Stimulated activated naive CD4-positive, alpha-beta T cell (primary cell): ENCODE measurements around the gene DDI1.

Experiments
- DNase-seq, 6 experiments: peaks; one replicate each; lab custom pipeline; 2025; lab: John Stamatoyannopoulos, UW

The DDI1 gene

GRCh38 chr11:104036588-104036987 is at the start of gene DDI1:
Gene DDI1, plus strand, starts transcription at chr11:104036640. Its CDS starts 183 bp downstream, at chr11:104036823.
- no peak for DNase-seq

- no peak for DNase-seq
These were observed 48.5 kb upstream of the DDI1 start for GRCh38 chr11:103987629-103988594.

- no peak for DNase-seq
These were observed 47.9 kb upstream of the DDI1 start for GRCh38 chr11:103988595-103988969.

DNA sequence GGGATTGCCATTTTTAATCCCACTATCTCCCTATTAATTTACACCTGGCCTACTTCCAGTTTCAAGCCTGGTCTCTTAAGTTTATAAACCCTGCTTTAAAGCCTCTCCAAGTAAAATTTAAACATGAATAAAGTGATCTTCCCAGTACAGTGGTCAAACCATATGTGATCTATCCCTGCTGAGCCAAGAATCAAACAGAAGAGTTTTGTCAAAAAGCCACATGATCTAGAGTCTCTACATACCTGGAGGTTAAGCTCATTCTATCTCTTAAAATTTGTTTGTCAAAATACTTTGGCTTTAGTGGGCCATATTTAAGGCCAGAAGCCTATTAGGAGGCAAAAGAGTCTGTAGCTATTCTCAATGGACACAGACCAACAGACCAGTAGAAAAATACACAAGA is 42.9 kb upstream of the DDI1 start:
- no peak for DNase-seq

GRCh38 chr11:103994094-103994493 is 42.3 kb upstream of the DDI1 start:
- no peak for DNase-seq

GRCh38 chr11:103994518-103994917 is 41.9 kb upstream of the DDI1 start:
- no peak for DNase-seq

DNA sequence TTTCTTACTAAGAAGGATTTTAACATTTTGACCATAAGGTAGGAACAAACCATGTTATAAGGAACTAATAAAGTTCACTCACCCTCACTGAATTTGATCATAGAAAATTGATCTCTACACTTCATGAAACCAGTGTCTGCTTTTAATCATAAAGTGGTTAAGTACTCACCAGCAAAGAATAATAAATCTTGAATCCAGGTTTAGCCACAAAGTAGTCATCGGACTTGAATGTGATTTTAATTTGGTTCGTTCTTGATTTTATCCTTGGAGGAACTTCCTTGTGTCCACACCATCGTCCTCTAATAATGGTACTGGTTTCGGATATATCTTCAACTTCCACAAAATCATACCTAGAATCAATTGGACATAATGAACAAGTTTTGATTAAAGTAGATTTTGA is 40.5 kb upstream of the DDI1 start:
- no peak for DNase-seq

GRCh38 chr11:103997082-103997481 is 39.4 kb upstream of the DDI1 start:
- DNase-seq = no peak

DNA sequence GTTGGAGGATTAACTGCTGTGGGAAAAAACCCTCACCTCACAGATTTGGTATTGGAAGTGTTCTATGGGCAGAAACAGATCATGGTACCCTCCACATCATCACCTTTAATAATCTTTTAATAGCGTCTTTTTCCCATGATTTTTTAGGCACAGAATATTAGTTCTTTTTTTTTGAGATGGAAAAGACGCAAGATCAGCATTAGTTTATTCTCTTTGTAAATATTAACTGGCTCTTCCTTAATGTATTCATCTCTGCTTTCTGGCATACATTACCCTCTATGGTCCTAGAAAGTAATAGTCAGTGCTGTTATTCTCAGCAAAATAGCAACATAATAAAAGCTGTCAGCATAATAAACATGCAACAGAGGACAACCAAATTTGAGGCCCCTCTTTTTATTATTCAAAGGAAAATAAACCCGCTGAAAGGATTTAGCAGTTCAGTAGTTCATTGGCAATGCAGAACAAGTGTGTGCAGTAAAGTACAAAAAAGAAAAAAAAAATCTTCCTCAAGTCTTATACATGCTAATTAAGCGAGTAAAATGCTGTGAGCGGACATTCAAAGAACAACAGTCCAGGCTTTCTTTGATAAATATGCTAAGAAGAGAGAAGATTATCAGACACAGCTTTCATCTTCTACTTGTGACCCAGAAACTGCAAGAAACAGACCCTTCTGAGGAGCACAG is 37.5 kb upstream of the DDI1 start:
- DNase-seq = no peak

- DNase-seq = no peak
These were observed 35.6 kb upstream of the DDI1 start for GRCh38 chr11:104000798-104001197.

DNA sequence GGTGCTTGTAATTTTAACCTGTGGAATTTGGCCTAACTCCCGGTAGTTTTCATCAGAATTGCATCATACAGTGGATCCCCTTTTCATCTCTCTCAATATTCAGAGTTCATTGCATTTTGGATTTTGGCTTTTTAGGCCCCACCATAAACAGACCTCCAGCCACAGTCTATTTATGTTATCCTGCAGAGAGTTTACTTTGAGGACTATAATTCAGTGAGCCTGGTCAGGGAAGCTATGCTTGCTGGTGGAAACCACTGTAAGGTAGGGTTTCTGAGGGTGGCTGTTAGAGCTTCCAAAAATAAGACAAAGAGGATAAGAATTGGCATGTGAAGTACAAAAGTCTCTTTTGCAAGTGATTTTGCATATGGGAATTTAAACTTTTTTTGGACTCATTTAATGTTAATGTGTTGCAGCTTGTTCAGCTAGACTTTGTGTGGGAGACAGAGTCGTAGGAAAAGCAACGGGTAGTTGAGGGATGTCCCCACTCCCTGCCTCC is 34.8 kb upstream of the DDI1 start:
- no peak for DNase-seq

DNA sequence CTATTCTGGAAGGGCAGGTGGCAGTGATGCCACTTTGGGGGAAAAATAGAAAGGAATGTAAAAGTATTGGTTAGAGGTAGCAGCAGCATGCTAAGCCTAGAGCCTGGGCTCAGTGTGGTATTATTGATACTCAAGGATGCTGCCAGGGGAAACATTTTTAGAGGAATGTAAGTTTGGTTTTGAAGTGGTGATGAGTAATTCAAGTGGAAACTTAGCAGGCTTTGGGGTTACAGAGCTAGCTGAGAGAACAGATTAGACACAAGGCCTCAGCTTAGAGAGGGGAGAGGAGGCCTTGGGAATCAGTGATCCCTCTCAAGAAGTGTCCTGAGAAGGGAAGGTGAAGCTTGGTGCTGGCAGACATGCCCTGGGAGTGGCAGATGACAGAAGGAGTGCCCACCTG is 32.9 kb upstream of the DDI1 start:
- DNase-seq = no peak

GRCh38 chr11:104005234-104005855 is 31.1 kb upstream of the DDI1 start:
- no peak for DNase-seq

DNA sequence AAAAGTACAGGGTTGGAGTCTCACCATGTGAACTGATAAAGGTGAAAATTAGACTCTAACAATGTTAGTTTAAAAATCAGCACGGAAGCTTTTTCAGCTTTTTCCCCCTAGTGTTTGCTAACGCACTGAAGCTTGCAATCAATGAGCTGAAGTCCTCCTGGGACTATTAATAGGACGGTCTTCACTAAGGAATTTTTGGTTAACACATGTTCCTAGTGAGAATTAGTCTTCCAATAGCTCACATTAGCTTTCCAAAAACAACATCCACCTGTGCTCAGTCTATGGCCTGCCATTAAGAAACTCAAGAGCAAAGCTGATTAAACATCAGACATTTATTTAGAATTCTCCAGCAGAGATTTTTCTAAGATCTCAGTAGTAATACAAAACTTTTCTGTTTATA is 26.7 kb upstream of the DDI1 start:
- DNase-seq = no peak

DNA sequence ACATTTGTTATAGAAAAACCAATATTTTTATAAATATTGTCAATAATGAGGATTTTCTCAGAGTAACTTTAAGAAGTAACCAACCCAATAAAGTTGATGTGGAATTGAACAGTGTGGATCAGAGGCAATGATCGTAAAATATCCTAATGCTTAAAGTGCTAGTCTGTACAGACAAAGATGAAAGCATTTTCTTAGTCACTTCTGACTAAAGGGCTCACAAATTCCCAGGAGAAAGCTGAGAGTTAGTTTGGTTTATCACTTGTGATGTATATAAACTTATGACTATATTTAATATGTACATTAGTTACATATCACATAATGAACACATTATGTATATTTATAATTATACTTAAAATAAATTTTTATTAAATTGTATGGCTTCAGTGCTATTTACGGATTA is 25.4 kb upstream of the DDI1 start:
- no peak for DNase-seq

DNA sequence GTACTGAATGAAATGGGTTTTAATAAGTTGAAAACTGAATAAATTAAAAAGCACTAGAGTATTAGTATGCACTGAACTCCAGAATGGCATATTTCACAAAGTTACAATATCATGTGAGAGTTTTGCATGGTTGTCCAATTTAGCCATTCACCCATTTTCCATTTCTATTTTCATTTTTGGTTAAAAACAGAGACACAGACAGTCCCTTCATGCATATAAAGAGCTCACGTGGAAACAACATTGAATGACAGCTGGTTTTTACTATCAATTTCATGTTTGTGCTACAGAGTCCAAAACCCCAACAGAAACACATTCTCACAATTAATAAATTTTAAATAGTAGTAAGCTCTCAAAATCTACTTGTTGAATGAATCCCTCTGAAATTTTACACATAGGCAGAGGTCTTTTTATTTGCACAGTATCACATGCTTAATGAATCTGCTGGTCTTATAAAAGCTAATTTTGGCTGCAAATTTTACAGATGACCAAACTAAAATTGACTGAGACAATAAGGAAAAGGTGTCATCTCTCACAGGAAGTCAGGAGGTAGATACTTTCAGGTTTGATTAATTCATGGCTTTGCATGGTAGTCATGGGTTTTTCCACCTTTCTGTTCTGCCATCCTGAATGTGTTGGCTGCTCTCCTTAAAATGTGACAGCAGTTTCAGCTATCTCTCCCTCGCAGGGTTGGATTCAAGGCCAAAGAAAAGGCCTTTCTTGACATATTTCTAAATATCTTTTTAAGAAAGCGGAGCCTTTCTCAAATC is 20.6 kb upstream of the DDI1 start:
- no peak for DNase-seq

GRCh38 chr11:104024572-104024971 is 11.9 kb upstream of the DDI1 start:
- DNase-seq = no peak

GRCh38 chr11:104028476-104029263 is 7.8 kb upstream of the DDI1 start:
- DNase-seq = no peak

GRCh38 chr11:104033134-104033533 is 3.3 kb upstream of the DDI1 start:
- no peak for DNase-seq

DNA sequence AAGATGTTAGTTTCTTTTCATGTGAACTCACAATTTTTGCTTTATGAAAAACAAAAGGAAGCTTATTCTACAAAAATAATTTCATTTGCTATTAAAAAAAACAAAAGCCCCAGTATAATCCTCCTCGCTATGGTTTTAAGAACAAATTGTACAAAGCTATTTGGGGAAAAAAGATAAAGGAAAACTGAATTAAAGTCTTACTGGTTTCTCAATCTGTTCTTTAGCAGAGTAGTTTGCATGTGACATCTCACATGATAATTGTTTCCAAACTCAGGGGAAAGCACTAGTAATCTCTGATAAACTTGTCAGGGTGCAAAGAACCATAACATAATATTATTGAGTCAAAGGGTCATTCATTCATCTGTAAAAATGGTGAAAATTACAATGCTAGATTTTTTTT is 2.9 kb upstream of the DDI1 start:
- DNase-seq = no peak

DNA sequence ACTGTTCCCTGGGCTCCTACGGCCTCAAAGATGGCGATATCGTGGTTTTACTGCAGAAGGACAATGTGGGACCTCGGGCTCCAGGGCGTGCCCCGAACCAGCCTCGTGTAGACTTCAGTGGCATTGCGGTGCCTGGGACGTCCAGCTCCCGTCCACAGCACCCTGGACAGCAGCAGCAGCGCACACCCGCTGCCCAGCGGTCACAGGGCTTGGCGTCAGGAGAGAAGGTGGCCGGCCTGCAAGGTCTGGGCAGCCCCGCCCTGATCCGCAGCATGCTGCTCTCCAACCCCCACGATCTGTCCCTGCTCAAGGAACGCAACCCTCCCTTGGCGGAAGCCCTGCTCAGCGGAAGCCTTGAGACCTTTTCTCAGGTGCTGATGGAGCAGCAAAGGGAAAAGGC is 555 bp downstream of the DDI1 start:
- no peak for DNase-seq
